PC-3 (cell line): ENCODE results near the gene SMYD3. TPM values are rescaled to one million over a fixed set of nuclear protein-coding genes. Genes with fewer than 3 reads are reported as not detected.

Source experiments
- ATAC-seq: fragments of 200-7000 bp; cut with Tn5 transposase; 2 replicates; pipeline ENCODE4 v1.9.1; 2020; ENCODE audit warnings: mild to moderate bottlenecking, moderate library complexity
- BruUV-seq: library from RNA; stranded (reverse); fragments of 400-500 nt; replicated peaks from 2 replicates; lab custom pipeline; 2021; lab: Mats Ljungman, UMichigan
- CTCF ChIA-PET: fragments of 300-600 bp; sonication (Branson Sonifier 250); formaldehyde crosslinking; loops from one replicate; lab custom pipeline; 2022; ENCODE audit warnings: antibody characterized with exemption; lab: Charles Lee
- POLR2A ChIA-PET: fragments of 300-600 bp; sonication (Branson Sonifier 250); formaldehyde crosslinking; loops from one replicate; lab custom pipeline; 2022; ENCODE audit warnings: antibody characterized with exemption; ENCODE audit not compliant: unreplicated experiment; lab: Charles Lee
- DNase-seq: peaks from one replicate; pipeline ENCODE4 v3.0.0-alpha.2; 2015
- H2AFZ ChIP-seq: fragments of 300-600 bp; sonication (generic); 2 replicates; pipeline ENCODE4 v1.6.0; 2016; ENCODE audit warnings: antibody characterized with exemption, low read length
- H3F3A ChIP-seq: fragments of 300-600 bp; sonication (generic); one replicate; pipeline ENCODE4 v1.6.0; 2017; ENCODE audit warnings: antibody characterized with exemption, low read length, control low read depth, mild to moderate bottlenecking; ENCODE audit not compliant: unreplicated experiment
- H3K27ac ChIP-seq: fragments of 300-600 bp; sonication (generic); 2 replicates; pipeline ENCODE4 v1.5.1; 2016; ENCODE audit warnings: mild to moderate bottlenecking, low read length
- H3K27me3 ChIP-seq: fragments of 300-600 bp; sonication (generic); 2 replicates; pipeline ENCODE4 v1.6.1; 2016; ENCODE audit warnings: low read length, mixed read lengths
- H3K36me3 ChIP-seq: fragments of 300-600 bp; sonication (generic); 2 replicates; pipeline ENCODE4 v1.6.1; 2016; ENCODE audit warnings: low read depth, mixed run types, low read length, mixed read lengths
- H3K4me1 ChIP-seq: fragments of 300-600 bp; sonication (generic); 2 replicates; pipeline ENCODE4 v1.5.1; 2016; ENCODE audit warnings: low read length; ENCODE audit not compliant: insufficient read depth
- H3K4me2 ChIP-seq: fragments of 300-600 bp; sonication (generic); 2 replicates; pipeline ENCODE4 v1.6.0; 2016; ENCODE audit warnings: low read length
- H3K4me3 ChIP-seq: fragments of 300-600 bp; sonication (generic); 2 replicates; pipeline ENCODE4 v1.5.1; 2016; ENCODE audit warnings: mild to moderate bottlenecking, low read length, mixed read lengths
- H3K79me2 ChIP-seq: fragments of 300-600 bp; sonication (generic); 2 replicates; pipeline ENCODE4 v1.6.1; 2017; ENCODE audit warnings: low read length, mixed read lengths
- H3K9ac ChIP-seq: fragments of 300-600 bp; sonication (generic); 2 replicates; pipeline ENCODE4 v1.6.0; 2016; ENCODE audit warnings: mild to moderate bottlenecking, low read length
- H3K9me2 ChIP-seq: fragments of 300-600 bp; sonication (generic); replicated peaks from 2 replicates; pipeline ENCODE4 v1.6.1; 2016; ENCODE audit warnings: mixed run types, low read length, mixed read lengths
- H3K9me3 ChIP-seq: fragments of 300-600 bp; sonication (generic); 2 replicates; pipeline ENCODE4 v1.6.1; 2016; ENCODE audit warnings: low read length, mixed read lengths
- H4K20me1 ChIP-seq: fragments of 300-600 bp; sonication (generic); 2 replicates; pipeline ENCODE4 v1.6.1; 2016; ENCODE audit warnings: low read length, mixed read lengths
- EZH2 ChIP-seq: fragments of 300-600 bp; sonication (generic); IDR thresholded peaks from one replicate; pipeline ENCODE4 v1.6.1; 2017; ENCODE audit warnings: antibody characterized with exemption, mild to moderate bottlenecking, low read length; ENCODE audit not compliant: unreplicated experiment
- EZH2phosphoT487 ChIP-seq: fragments of 300-600 bp; sonication (generic); IDR thresholded peaks from 2 replicates; pipeline ENCODE4 v1.6.1; 2018; ENCODE audit warnings: mild to moderate bottlenecking, antibody characterized with exemption, low read length, borderline replicate concordance
- intact Hi-C: fragments of 100-400 bp; cut with micrococcal nuclease; formaldehyde crosslinking; loops from 2 replicates; pipeline ENCODE4 v1.9.0; 2023
- total RNA-seq: library from RNA; depleted of rRNA; stranded (reverse); fragments of >200 nt; gene quantifications from 2 replicates; pipeline ENCODE4 v1.2.3, GENCODE V29; 2014
- TF ChIP-seq, protein P1 (sequence below): fragments of 300-600 bp; sonication (generic); conservative IDR thresholded peaks from 2 replicates; pipeline ENCODE4 v1.5.1; 2017; ENCODE audit warnings: antibody characterized with exemption, low read depth, mild to moderate bottlenecking, low read length

Gene SMYD3
- total RNA-seq, 1 experiment from 2014 or later, result 33.0 TPM

DNA sequence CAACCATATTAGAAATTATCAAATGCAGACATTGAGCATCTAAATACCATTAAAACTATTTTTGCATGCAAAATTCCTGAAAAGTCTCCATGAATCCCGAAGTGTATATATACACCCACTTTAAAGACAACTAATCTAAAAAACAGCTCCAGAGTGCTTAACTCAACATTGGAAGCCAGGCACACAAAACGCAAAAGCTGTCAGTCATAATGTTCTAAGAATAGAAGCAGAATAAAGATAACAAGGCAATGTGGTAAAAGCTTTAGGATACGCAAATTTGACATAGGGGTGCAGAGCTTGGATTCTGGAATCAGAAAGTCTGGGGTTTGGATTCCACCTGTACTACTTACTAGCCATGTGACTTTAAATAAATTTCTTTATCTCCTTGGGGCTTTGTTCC lies 62.5 kb downstream of the SMYD3 start:
- POLR2A ChIA-PET, result no interaction called here
- Histone ChIP-seq H3K27me3 (no peaks in the 10 kb centered on the region), H3K4me3 (no peak overlapping the region), H3K9me3 (no peaks in the 10 kb centered on the region), H2AFZ (no peak overlapping the region), H3K9ac (no peak overlapping the region), H4K20me1 (no peaks in the 10 kb centered on the region), H3K9me2 (no peaks in the 10 kb centered on the region), H3K27ac (no peak overlapping the region), H3F3A (no peaks in the 10 kb centered on the region), H3K79me2 (peaks cover 18% of the 10 kb centered on the region), H3K4me1 (no peaks in the 10 kb centered on the region), H3K4me2 (no peak overlapping the region), H3K36me3 (no peaks in the 10 kb centered on the region)
- CTCF ChIA-PET, result no interaction called here
- BruUV-seq, result no TSS peak
- intact Hi-C loops, result no loop called here
- ATAC-seq, result no peak
- DNase-seq, result no peak
- TF ChIP-seq EZH2 (no peak), EZH2phosphoT487 (no peak)
- TF ChIP-seq, protein P1, sequence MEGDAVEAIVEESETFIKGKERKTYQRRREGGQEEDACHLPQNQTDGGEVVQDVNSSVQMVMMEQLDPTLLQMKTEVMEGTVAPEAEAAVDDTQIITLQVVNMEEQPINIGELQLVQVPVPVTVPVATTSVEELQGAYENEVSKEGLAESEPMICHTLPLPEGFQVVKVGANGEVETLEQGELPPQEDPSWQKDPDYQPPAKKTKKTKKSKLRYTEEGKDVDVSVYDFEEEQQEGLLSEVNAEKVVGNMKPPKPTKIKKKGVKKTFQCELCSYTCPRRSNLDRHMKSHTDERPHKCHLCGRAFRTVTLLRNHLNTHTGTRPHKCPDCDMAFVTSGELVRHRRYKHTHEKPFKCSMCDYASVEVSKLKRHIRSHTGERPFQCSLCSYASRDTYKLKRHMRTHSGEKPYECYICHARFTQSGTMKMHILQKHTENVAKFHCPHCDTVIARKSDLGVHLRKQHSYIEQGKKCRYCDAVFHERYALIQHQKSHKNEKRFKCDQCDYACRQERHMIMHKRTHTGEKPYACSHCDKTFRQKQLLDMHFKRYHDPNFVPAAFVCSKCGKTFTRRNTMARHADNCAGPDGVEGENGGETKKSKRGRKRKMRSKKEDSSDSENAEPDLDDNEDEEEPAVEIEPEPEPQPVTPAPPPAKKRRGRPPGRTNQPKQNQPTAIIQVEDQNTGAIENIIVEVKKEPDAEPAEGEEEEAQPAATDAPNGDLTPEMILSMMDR, result no peak

DNA sequence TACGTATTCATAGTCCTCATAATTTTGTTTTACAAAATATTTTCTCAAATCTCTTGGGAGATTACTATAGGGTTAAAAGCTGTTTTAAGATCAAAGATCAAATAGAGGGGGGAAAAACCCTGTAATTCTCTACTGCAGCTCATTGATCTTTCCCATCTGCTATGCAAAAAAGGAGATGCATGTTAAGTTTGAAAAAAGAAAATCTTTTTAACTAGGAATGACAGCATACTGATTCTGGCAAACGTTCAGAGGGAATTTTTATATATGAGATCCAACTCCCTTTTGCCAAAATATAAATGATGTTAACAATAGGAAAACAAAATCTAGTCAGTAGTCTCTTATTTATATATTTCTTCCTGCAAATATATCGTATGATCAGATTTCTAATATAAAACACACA lies 69.1 kb downstream of the SMYD3 start:
- Histone ChIP-seq H3K36me3 (no peaks in the 10 kb centered on the region), H3F3A (no peaks in the 10 kb centered on the region), H3K9ac (no peak overlapping the region), H3K27ac (no peak overlapping the region), H3K9me3 (no peaks in the 10 kb centered on the region), H3K4me3 (no peak overlapping the region), H3K9me2 (no peaks in the 10 kb centered on the region), H3K4me1 (no peaks in the 10 kb centered on the region), H3K79me2 (peaks cover 9% of the 10 kb centered on the region), H2AFZ (no peak overlapping the region), H3K4me2 (no peak overlapping the region), H4K20me1 (no peaks in the 10 kb centered on the region), H3K27me3 (no peaks in the 10 kb centered on the region)
- intact Hi-C loops, result no loop called here
- TF ChIP-seq, protein P1, result no peak
- TF ChIP-seq EZH2 (no peak), EZH2phosphoT487 (no peak)
- ChIA-PET POLR2A (no interaction called here), CTCF (no interaction called here)
- no peak for ATAC-seq
- DNase-seq, result no peak
- BruUV-seq, result no TSS peak

DNA sequence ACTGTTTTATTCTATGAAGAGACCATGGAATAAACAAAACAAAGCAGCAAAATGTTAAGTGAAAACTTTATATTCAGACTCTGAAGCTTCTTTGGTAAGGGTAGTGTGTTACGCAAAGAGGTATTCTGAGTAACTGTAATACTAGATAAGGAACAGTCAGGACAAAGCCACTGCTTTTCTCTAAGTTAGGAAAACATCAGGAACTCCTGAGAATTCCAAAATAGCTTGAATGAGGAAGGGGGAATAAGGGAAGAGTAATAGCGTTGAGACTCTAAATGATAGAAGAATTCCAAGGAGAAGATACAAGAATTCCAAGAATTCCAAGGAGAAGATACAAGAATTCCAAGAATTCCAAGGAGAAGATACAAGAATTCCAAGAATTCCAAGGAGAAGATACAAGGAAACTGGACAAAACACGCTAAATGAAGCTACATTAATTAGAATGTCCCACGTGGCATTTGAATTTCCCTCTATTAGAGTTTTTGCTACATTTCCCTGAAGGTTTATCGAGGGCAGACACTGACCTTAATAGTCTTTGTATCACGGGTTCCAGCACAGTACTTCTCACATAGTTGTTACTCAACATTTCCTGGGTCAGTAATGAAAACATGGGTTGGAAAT lies 71.5 kb downstream of the SMYD3 start:
- ATAC-seq (no peak), DNase-seq (no peak)
- H3K9me3 ChIP-seq, result no peaks in the 10 kb centered on the region
- H2AFZ ChIP-seq, result no peak overlapping the region
- TF ChIP-seq EZH2, result no peak
- TF ChIP-seq, protein P1, result no peak
- no peak for TF ChIP-seq EZH2phosphoT487
- H3F3A ChIP-seq, result no peaks in the 10 kb centered on the region
- H3K4me3 ChIP-seq, result no peak overlapping the region
- H3K27ac ChIP-seq, result no peak overlapping the region
- ChIA-PET POLR2A (no interaction called here), CTCF (interaction anchor here (0.5 kb wide), 1 partner anchor 96 kb away, joined by 3 read pairs; no protein-coding TSS in a partner anchor)
- intact Hi-C loops, result no loop called here
- H3K9ac ChIP-seq, result no peak overlapping the region
- H3K4me1 ChIP-seq, result no peaks in the 10 kb centered on the region
- peaks cover 21% of the 10 kb centered on the region for H3K79me2 ChIP-seq
- no peaks in the 10 kb centered on the region for H3K27me3 ChIP-seq
- H3K36me3 ChIP-seq, result no peaks in the 10 kb centered on the region
- BruUV-seq, result no TSS peak
- H4K20me1 ChIP-seq, result no peaks in the 10 kb centered on the region
- no peak overlapping the region for H3K4me2 ChIP-seq
- H3K9me2 ChIP-seq, result no peaks in the 10 kb centered on the region
